Parathyroid adenoma (tissue), 2 donors: Measurements from ENCODE around the gene STBD1.

Experiments used
- H2AFZ ChIP-seq: fragments of 300-600 bp; sonication (generic); one replicate; pipeline ENCODE4 v1.7.0; 2017; ENCODE audit warnings: antibody characterized with exemption, mild to moderate bottlenecking
- H3K27ac ChIP-seq: fragments of 300-600 bp; sonication (generic); one replicate; pipeline ENCODE4 v1.7.0; 2017
- H3K27me3 ChIP-seq: fragments of 300-600 bp; sonication (generic); one replicate; pipeline ENCODE4 v1.7.0; 2017; ENCODE audit warnings: low read length; ENCODE audit not compliant: control insufficient read depth, insufficient read depth
- H3K36me3 ChIP-seq: fragments of 300-600 bp; sonication (generic); one replicate; pipeline ENCODE4 v1.7.0; 2017; ENCODE audit warnings: low read length; ENCODE audit not compliant: control insufficient read depth, insufficient read depth
- H3K4me1 ChIP-seq: fragments of 300-600 bp; sonication (generic); one replicate; pipeline ENCODE4 v1.7.0; 2017; ENCODE audit warnings: control low read depth
- H3K4me2 ChIP-seq: fragments of 300-600 bp; sonication (generic); one replicate; pipeline ENCODE4 v1.7.0; 2017; ENCODE audit warnings: low read length
- H3K4me3 ChIP-seq: fragments of 300-600 bp; sonication (generic); one replicate; pipeline ENCODE4 v1.7.0; 2017; ENCODE audit warnings: low read depth, low read length
- H3K79me2 ChIP-seq: fragments of 300-600 bp; sonication (generic); one replicate; pipeline ENCODE4 v1.7.0; 2017; ENCODE audit warnings: control low read depth
- H3K9ac ChIP-seq: fragments of 300-600 bp; sonication (generic); one replicate; pipeline ENCODE4 v1.7.0; 2017; ENCODE audit warnings: mild to moderate bottlenecking
- H3K9me3 ChIP-seq: fragments of 300-600 bp; sonication (generic); one replicate; pipeline ENCODE4 v1.7.0; 2017; ENCODE audit warnings: low read length; ENCODE audit not compliant: control insufficient read depth
- TF ChIP-seq, protein P1 (sequence below): fragments of 300-600 bp; sonication (generic); IDR thresholded peaks from one replicate; pipeline ENCODE4 v1.7.0; 2017; ENCODE audit warnings: antibody characterized with exemption, mild to moderate bottlenecking
- donor health status: primary hyperparathyroidism.

Gene STBD1

DNA sequence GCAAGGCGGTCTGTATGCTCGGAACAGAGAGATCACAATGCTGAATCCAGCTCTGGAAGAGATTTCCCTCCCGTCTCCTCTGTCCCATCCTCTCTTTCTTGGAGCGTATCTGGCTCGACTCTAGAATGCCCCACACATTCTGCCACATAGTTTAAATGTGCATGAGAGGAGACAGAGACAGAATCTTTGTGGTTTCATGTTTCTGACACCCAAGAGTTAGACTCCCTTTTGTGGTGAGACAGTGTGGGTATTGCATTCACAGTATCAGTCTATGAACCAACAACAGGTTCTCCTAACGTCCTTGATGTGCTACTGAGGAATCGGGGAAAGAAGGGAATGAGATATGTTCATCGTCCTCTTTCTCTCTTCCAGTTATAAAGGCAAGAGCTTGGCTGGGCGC, 29.7 kb upstream of the STBD1 start:
- H2AFZ ChIP-seq = no peak overlapping the region
- no peaks in the 10 kb centered on the region for H3K4me1 ChIP-seq
- H3K36me3 ChIP-seq = no peaks in the 10 kb centered on the region
- no peak overlapping the region for H3K4me2 ChIP-seq
- H3K9me3 ChIP-seq = no peaks in the 10 kb centered on the region
- TF ChIP-seq, protein P1, sequence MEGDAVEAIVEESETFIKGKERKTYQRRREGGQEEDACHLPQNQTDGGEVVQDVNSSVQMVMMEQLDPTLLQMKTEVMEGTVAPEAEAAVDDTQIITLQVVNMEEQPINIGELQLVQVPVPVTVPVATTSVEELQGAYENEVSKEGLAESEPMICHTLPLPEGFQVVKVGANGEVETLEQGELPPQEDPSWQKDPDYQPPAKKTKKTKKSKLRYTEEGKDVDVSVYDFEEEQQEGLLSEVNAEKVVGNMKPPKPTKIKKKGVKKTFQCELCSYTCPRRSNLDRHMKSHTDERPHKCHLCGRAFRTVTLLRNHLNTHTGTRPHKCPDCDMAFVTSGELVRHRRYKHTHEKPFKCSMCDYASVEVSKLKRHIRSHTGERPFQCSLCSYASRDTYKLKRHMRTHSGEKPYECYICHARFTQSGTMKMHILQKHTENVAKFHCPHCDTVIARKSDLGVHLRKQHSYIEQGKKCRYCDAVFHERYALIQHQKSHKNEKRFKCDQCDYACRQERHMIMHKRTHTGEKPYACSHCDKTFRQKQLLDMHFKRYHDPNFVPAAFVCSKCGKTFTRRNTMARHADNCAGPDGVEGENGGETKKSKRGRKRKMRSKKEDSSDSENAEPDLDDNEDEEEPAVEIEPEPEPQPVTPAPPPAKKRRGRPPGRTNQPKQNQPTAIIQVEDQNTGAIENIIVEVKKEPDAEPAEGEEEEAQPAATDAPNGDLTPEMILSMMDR = no peak
- no peak overlapping the region for H3K9ac ChIP-seq
- H3K79me2 ChIP-seq = no peaks in the 10 kb centered on the region
- H3K27ac ChIP-seq = no peak overlapping the region
- no peak overlapping the region for H3K4me3 ChIP-seq
- H3K27me3 ChIP-seq = no peaks in the 10 kb centered on the region

DNA sequence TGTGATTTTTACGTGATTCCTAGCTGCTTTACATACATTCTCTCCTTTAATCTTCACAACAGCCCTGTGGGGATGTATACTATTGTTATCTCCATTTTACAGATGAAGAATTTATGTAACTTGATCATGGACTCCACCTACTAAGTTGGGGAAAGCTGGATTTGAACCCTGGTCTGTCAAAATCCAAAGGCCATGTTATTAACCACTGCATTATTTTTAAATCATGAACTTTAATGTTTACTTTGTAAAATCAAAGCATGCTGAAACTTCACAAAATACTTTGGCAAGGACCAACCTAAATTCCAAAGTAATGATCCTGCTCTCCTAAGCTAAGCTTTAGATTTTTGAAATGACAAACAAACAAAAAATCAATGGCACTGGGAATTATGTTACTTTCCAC, 28.9 kb upstream of the STBD1 start:
- Histone ChIP-seq H3K9ac (no peak overlapping the region), H3K27ac (no peak overlapping the region), H3K27me3 (no peaks in the 10 kb centered on the region), H3K79me2 (no peaks in the 10 kb centered on the region), H3K4me2 (no peak overlapping the region), H3K4me3 (no peak overlapping the region), H3K36me3 (no peaks in the 10 kb centered on the region), H2AFZ (no peak overlapping the region), H3K4me1 (no peaks in the 10 kb centered on the region), H3K9me3 (no peaks in the 10 kb centered on the region)
- TF ChIP-seq, protein P1 = no peak

DNA sequence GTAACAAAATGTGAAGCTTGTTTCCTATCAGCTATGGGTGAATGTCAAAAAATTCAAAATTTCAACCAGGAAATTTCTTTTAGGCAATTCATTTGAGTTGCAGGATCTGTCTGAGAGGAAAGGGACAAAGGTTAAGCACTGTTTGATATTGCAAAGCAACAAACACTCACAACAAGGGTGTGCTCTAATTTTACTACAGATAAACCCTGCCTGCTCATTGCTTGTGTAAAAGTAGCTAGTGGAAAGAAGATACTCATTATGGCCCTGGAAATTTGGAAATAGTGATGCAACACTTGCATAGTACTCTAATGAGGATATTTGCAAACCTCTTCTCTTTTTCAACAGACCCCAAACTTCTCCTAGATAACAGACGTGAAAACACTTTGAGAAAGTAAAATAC, 27.9 kb upstream of the STBD1 start:
- H3K27ac ChIP-seq = no peak overlapping the region
- no peak overlapping the region for H3K9ac ChIP-seq
- H2AFZ ChIP-seq = no peak overlapping the region
- no peaks in the 10 kb centered on the region for H3K79me2 ChIP-seq
- TF ChIP-seq, protein P1 = no peak
- H3K27me3 ChIP-seq = no peaks in the 10 kb centered on the region
- H3K4me2 ChIP-seq = no peak overlapping the region
- H3K36me3 ChIP-seq = no peaks in the 10 kb centered on the region
- no peak overlapping the region for H3K4me3 ChIP-seq
- no peaks in the 10 kb centered on the region for H3K4me1 ChIP-seq
- no peaks in the 10 kb centered on the region for H3K9me3 ChIP-seq

DNA sequence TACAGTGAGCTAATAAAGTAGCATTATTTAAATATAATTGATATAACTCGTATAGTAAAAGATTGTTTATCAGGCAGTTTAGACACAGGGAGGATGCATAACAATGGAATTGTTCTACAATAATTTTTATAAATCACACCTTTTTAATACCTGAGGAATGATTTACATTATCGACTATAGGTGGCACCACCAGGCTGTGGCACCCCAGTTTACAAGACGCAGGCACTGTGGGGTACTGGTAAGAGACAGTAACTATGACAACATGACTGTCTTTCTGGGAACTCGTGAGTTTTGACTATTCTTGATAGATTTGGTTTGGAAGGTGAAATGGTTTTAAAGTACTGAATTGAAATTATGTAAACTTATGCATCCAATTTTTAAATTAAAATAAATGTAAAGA, 27.1 kb upstream of the STBD1 start:
- H3K4me3 ChIP-seq = no peak overlapping the region
- H3K79me2 ChIP-seq = no peaks in the 10 kb centered on the region
- no peaks in the 10 kb centered on the region for H3K9me3 ChIP-seq
- H3K27me3 ChIP-seq = no peaks in the 10 kb centered on the region
- H3K9ac ChIP-seq = no peak overlapping the region
- H3K27ac ChIP-seq = no peak overlapping the region
- TF ChIP-seq, protein P1 = no peak
- no peak overlapping the region for H3K4me2 ChIP-seq
- no peaks in the 10 kb centered on the region for H3K36me3 ChIP-seq
- no peak overlapping the region for H2AFZ ChIP-seq
- H3K4me1 ChIP-seq = no peaks in the 10 kb centered on the region
